Measurements from ENCODE around the gene IL17A.

- TF ChIP-seq CTCF (IDR thresholded peaks at IDR 0.05; ENCODE audit: low read length), result no peak
- TF ChIP-seq EZH2 (IDR thresholded peaks at IDR 0.05; ENCODE audit: borderline replicate concordance, low read length), result no peak
Observed at GRCh38 chr6:52190409-52190808, 4.2 kb downstream of the IL17A start.

Data from OCI-LY1 (cell line).